Right renal pelvis (tissue), 4 donors: ENCODE measurements around the gene SETX. TPM values are rescaled to one million over a fixed set of nuclear protein-coding genes. Genes with fewer than 3 reads are reported as not detected.

Experiments used
- DNase-seq, 4 donors: peaks; one replicate each; pipeline ENCODE4 v3.0.0-alpha.2; 2013; ENCODE audit warnings: low read depth in 4 of 4, low spot score in 3 of 4, missing footprints in 1 of 4
- polyA plus RNA-seq, 4 donors: library from polyadenylated mRNA; unstranded; fragments of 120-200 nt; gene quantifications; one replicate each; pipeline ENCODE4 v1.2.1, GENCODE V29; 2013; ENCODE audit not compliant: insufficient read length in 4 of 4

Gene SETX
- polyA plus RNA-seq, 4 donors, result 43.8 to 52.7 (median 46.4) TPM

GRCh38 chr9:132243156-132244074, 111.4 kb downstream of the SETX start:
- DNase-seq, result no peak

- no peak for DNase-seq
Measured at GRCh38 chr9:132242621-132243155, 112.1 kb downstream of the SETX start.

- no peak for DNase-seq
Measured at GRCh38 chr9:132241840-132242620, 112.8 kb downstream of the SETX start.

GRCh38 chr9:132241483-132241839, 113.3 kb downstream of the SETX start:
- DNase-seq, result no peak

GRCh38 chr9:132240841-132241482, 113.8 kb downstream of the SETX start:
- DNase-seq, result peak; percentile 67 to 78 (median 70)

GRCh38 chr9:132239999-132240840, 114.6 kb downstream of the SETX start:
- DNase-seq, result no peak

- no peak for DNase-seq
Measured at GRCh38 chr9:132239518-132239917, 115.3 kb downstream of the SETX start.

- no peak for DNase-seq
Measured at GRCh38 chr9:132238992-132239391, 115.8 kb downstream of the SETX start.

- DNase-seq, result no peak
Measured at GRCh38 chr9:132238026-132238972, 116.5 kb downstream of the SETX start.

GRCh38 chr9:132237481-132237880, 117.3 kb downstream of the SETX start:
- no peak for DNase-seq

GRCh38 chr9:132236662-132237311, 118.0 kb downstream of the SETX start:
- DNase-seq, result no peak

- peak in 3 of 4 donors; percentile 53 to 65 (median 64) for DNase-seq
Measured at GRCh38 chr9:132235894-132236661, 118.7 kb downstream of the SETX start.

- DNase-seq, result no peak
Measured at GRCh38 chr9:132235125-132235524, 119.7 kb downstream of the SETX start.

- no peak for DNase-seq
Measured at GRCh38 chr9:132234535-132234934, 120.3 kb downstream of the SETX start.

- DNase-seq, result no peak
Measured at GRCh38 chr9:132233138-132233537, 121.6 kb downstream of the SETX start.

- DNase-seq, result no peak
Measured at GRCh38 chr9:132232522-132232921, 122.3 kb downstream of the SETX start.

GRCh38 chr9:132231019-132231701, 123.6 kb downstream of the SETX start:
- DNase-seq, result no peak
